PC-9 (cell line): ENCODE results near the gene ITM2B. TPM values are rescaled to one million over a fixed set of nuclear protein-coding genes. Genes with fewer than 3 reads are reported as not detected.

Experiments
- BruUV-seq: library from RNA; stranded (reverse); fragments of 400-500 nt; replicated peaks from 2 replicates; lab custom pipeline; 2021; lab: Mats Ljungman, UMichigan
- CTCF ChIA-PET: fragments of 300-600 bp; sonication (Branson Sonifier 250); formaldehyde crosslinking; loops from one replicate; lab custom pipeline; 2022; ENCODE audit warnings: antibody characterized with exemption; lab: Charles Lee
- POLR2A ChIA-PET: fragments of 300-600 bp; sonication (Branson Sonifier 250); formaldehyde crosslinking; loops from one replicate; lab custom pipeline; 2022; ENCODE audit warnings: antibody characterized with exemption; ENCODE audit not compliant: unreplicated experiment; lab: Charles Lee
- DNase-seq, 2 experiments: peaks; one replicate each; pipeline versions ENCODE4 v3.0.0 to v3.0.0-alpha.2; 2015 to 2022; ENCODE audit warnings: mixed read lengths in 1 of 2
- H2AFZ ChIP-seq: fragments of 200-600 bp; sonication (generic); 2 replicates; pipeline ENCODE4 v1.8.1; 2017; ENCODE audit warnings: antibody characterized with exemption
- H3F3A ChIP-seq: fragments of 200-600 bp; sonication (generic); 2 replicates; pipeline ENCODE4 v1.8.1; 2017; ENCODE audit warnings: antibody characterized with exemption, mild to moderate bottlenecking, low read depth; ENCODE audit not compliant: insufficient read depth
- H3K27ac ChIP-seq: fragments of 200-600 bp; sonication (generic); 2 replicates; pipeline ENCODE4 v1.6.1; 2016; ENCODE audit warnings: mixed run types
- H3K27me3 ChIP-seq: fragments of 200-600 bp; sonication (generic); 2 replicates; pipeline ENCODE4 v1.6.1; 2016; ENCODE audit warnings: low read depth, mixed run types; ENCODE audit not compliant: insufficient read depth
- H3K36me3 ChIP-seq: fragments of 200-600 bp; sonication (generic); 2 replicates; pipeline ENCODE4 v1.6.1; 2016; ENCODE audit warnings: low read depth, mixed run types
- H3K4me1 ChIP-seq: fragments of 200-600 bp; sonication (generic); replicated peaks from 2 replicates; pipeline ENCODE4 v1.6.1; 2016; ENCODE audit warnings: mixed run types; ENCODE audit not compliant: insufficient read depth
- H3K4me2 ChIP-seq: fragments of 200-600 bp; sonication (generic); 2 replicates; pipeline ENCODE4 v1.6.1; 2017; ENCODE audit warnings: mixed run types
- H3K4me3 ChIP-seq: fragments of 200-600 bp; sonication (generic); 2 replicates; pipeline ENCODE4 v1.6.1; 2016; ENCODE audit warnings: mixed run types
- H3K79me2 ChIP-seq: fragments of 200-600 bp; sonication (generic); 2 replicates; pipeline ENCODE4 v1.6.1; 2017; ENCODE audit warnings: low read depth, mixed run types
- H3K9me2 ChIP-seq: fragments of 200-600 bp; sonication (generic); 2 replicates; pipeline ENCODE4 v1.8.1; 2017; ENCODE audit warnings: mild to moderate bottlenecking; ENCODE audit not compliant: insufficient read depth
- H3K9me3 ChIP-seq: fragments of 200-600 bp; sonication (generic); 2 replicates; pipeline ENCODE4 v1.8.1; 2016; ENCODE audit warnings: low read depth; ENCODE audit not compliant: insufficient read depth
- H4K20me1 ChIP-seq: fragments of 200-600 bp; sonication (generic); 2 replicates; pipeline ENCODE4 v1.8.1; 2017; ENCODE audit not compliant: insufficient read depth
- EZH2 ChIP-seq: fragments of 200-600 bp; sonication (generic); IDR thresholded peaks from 2 replicates; pipeline ENCODE4 v1.8.0; 2017; ENCODE audit warnings: antibody characterized with exemption, low read depth
- intact Hi-C: fragments of 100-400 bp; cut with micrococcal nuclease; formaldehyde crosslinking; loops from one replicate; pipeline ENCODE4 v1.10.0; 2022; ENCODE audit not compliant: unreplicated experiment
- total RNA-seq: library from RNA; stranded (reverse); gene quantifications from 2 replicates; pipeline ENCODE4 v1.2.3, GENCODE V29; 2021
- TF ChIP-seq, protein P1 (sequence below): fragments of 200-600 bp; sonication (generic); conservative IDR thresholded peaks from 2 replicates; pipeline ENCODE4 v1.6.1; 2017; ENCODE audit warnings: mixed run types, antibody characterized with exemption, mild to moderate bottlenecking, moderate library complexity

ITM2B gene
- total RNA-seq, 1 experiment from 2014 or later: 155 TPM

DNA sequence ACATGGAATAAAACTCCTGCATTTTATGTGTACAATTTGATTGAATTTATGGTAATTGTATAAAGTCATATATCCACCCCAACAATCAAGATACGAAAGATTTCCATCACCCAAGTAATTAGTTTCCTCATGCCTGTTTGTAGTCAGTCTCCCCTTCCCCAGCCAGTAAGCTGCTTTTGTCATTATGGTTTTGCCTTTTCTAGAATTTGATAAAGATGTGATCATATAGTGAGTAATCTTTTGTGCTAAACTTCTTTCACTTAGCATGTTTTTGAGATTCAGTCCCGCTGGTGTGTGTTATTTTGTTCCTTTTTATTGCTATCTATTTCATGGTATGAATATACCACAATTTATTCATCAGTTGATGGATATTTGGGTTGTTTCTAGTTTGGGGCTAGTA is 16.0 kb downstream of the ITM2B start:
- Histone ChIP-seq H3F3A (no peaks in the 10 kb centered on the region), H3K9me2 (no peaks in the 10 kb centered on the region), H3K4me3 (no peak overlapping the region), H3K9me3 (no peaks in the 10 kb centered on the region), H3K36me3 (no peaks in the 10 kb centered on the region; the same call in 1 of the 2 replicates), H3K4me2 (no peak overlapping the region), H4K20me1 (peaks cover 5% of the 10 kb centered on the region; the same call in 1 of the 2 replicates), H3K79me2 (no peaks in the 10 kb centered on the region; the same call in 1 of the 2 replicates), H2AFZ (no peak overlapping the region), H3K4me1 (no peaks in the 10 kb centered on the region), H3K27me3 (no peaks in the 10 kb centered on the region), H3K27ac (no peak overlapping the region)
- DNase-seq: no peak
- ChIA-PET CTCF (no interaction called here), POLR2A (no interaction called here)
- no TSS peak for BruUV-seq
- intact Hi-C loops: no loop called here
- TF ChIP-seq EZH2: no peak
- TF ChIP-seq, protein P1, sequence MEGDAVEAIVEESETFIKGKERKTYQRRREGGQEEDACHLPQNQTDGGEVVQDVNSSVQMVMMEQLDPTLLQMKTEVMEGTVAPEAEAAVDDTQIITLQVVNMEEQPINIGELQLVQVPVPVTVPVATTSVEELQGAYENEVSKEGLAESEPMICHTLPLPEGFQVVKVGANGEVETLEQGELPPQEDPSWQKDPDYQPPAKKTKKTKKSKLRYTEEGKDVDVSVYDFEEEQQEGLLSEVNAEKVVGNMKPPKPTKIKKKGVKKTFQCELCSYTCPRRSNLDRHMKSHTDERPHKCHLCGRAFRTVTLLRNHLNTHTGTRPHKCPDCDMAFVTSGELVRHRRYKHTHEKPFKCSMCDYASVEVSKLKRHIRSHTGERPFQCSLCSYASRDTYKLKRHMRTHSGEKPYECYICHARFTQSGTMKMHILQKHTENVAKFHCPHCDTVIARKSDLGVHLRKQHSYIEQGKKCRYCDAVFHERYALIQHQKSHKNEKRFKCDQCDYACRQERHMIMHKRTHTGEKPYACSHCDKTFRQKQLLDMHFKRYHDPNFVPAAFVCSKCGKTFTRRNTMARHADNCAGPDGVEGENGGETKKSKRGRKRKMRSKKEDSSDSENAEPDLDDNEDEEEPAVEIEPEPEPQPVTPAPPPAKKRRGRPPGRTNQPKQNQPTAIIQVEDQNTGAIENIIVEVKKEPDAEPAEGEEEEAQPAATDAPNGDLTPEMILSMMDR: no peak

DNA sequence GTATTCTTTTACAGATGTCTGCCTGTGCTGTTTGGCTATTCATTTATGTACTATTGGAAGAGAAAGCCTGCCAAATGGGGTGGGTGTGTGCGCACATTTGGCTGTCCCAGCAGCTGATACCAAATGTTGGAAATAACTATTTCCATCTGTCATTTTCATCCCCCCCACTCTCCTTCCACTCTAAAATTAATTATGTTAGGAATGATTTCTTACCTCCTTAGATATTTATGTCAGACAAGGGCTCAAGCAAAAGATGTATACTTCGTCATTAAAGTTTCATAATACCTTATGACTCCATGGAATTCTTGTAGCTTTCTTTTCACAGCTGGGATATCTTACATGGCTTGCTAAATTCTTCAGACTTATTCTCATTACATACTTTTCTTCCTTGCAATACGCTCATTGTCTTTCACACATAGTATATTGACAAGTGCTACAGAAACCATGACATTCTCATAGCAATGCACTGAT is 18.6 kb downstream of the ITM2B start:
- intact Hi-C loops: no loop called here

DNA sequence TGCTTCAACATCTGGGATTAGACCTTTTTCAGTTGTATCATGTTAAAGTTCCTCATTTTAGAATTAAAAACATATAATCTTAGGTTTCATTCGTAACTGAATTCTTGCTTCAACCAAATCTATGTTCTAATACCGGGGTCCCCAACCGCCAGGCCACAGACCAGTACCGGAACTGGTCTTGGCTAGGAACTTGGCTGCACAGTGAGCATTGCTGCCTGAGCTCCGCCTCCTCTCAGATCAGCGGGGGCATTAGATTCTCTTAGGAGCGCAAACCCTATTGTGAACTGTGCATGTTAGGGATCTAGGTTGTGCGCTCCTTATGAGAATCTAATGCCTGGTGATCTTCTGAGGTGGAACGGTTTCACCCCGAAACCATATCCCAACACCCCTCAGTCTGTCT is 19.2 kb downstream of the ITM2B start:
- Histone ChIP-seq H4K20me1 (peaks cover 5% of the 10 kb centered on the region; the same call in 1 of the 2 replicates), H3K9me3 (no peaks in the 10 kb centered on the region), H3K79me2 (no peaks in the 10 kb centered on the region; the same call in 1 of the 2 replicates), H3K4me3 (no peak overlapping the region), H3K4me1 (no peaks in the 10 kb centered on the region), H3K27me3 (no peaks in the 10 kb centered on the region), H3F3A (no peaks in the 10 kb centered on the region), H2AFZ (no peak overlapping the region), H3K27ac (no peak overlapping the region), H3K9me2 (no peaks in the 10 kb centered on the region), H3K36me3 (peaks cover 4% of the 10 kb centered on the region; the same call in 1 of the 2 replicates), H3K4me2 (no peak overlapping the region)
- TF ChIP-seq EZH2: no peak
- TF ChIP-seq, protein P1: no peak
- no TSS peak for BruUV-seq
- DNase-seq: no peak
- intact Hi-C loops: no loop called here
- CTCF ChIA-PET: no interaction called here
- POLR2A ChIA-PET: no interaction called here

More for the DNA sequence above, 18.6 kb downstream of the ITM2B start:
- H3K27me3 ChIP-seq: no peaks in the 10 kb centered on the region
- H3K36me3 ChIP-seq: peaks cover 4% of the 10 kb centered on the region; the same call in 1 of the 2 replicates
- peaks cover 5% of the 10 kb centered on the region; the same call in 1 of the 2 replicates for H4K20me1 ChIP-seq
- DNase-seq: no peak
- H3K9me3 ChIP-seq: no peaks in the 10 kb centered on the region
- no peak overlapping the region for H2AFZ ChIP-seq
- no peaks in the 10 kb centered on the region for H3K4me1 ChIP-seq
- no peak overlapping the region for H3K4me3 ChIP-seq
- ChIA-PET CTCF (no interaction called here), POLR2A (no interaction called here)
- no peak for TF ChIP-seq EZH2
- TF ChIP-seq, protein P1: no peak
- no peak overlapping the region for H3K4me2 ChIP-seq
- no peaks in the 10 kb centered on the region; the same call in 1 of the 2 replicates for H3K79me2 ChIP-seq
- no TSS peak for BruUV-seq
- no peak overlapping the region for H3K27ac ChIP-seq
- no peaks in the 10 kb centered on the region for H3K9me2 ChIP-seq
- H3F3A ChIP-seq: no peaks in the 10 kb centered on the region
